Panc1 (cell line): ENCODE data around the gene PRKCQ. TPM values are rescaled to one million over a fixed set of nuclear protein-coding genes. Genes with fewer than 3 reads are reported as not detected.

Experiments used
- ATAC-seq: fragments of 200-7000 bp; cut with Tn5 transposase; 2 replicates; pipeline ENCODE4 v1.9.1; 2020; ENCODE audit warnings: mild to moderate bottlenecking, moderate library complexity
- BruUV-seq: library from RNA; stranded (reverse); fragments of 400-500 nt; replicated peaks from 2 replicates; lab custom pipeline; 2021; lab: Mats Ljungman, UMichigan
- CTCF ChIA-PET: fragments of 300-600 bp; sonication (Branson Sonifier 250); formaldehyde crosslinking; loops from one replicate; lab custom pipeline; 2022; ENCODE audit warnings: antibody characterized with exemption; lab: Charles Lee
- POLR2A ChIA-PET: fragments of 300-600 bp; sonication (Branson Sonifier 250); formaldehyde crosslinking; loops from one replicate; lab custom pipeline; 2022; ENCODE audit warnings: antibody characterized with exemption; lab: Charles Lee
- DNase-seq: peaks from one replicate; pipeline ENCODE4 v3.0.0-alpha.2; 2010; ENCODE audit warnings: low read depth, low spot score
- H3K27ac ChIP-seq: 2 replicates; pipeline ENCODE4 v1.5.1; 2011; ENCODE audit warnings: mild to moderate bottlenecking, low read length, inconsistent platforms
- H3K27me3 ChIP-seq: fragments of 200-500 bp; sonication (Bioruptor generic); 2 replicates; pipeline ENCODE4 v1.6.0; 2014; ENCODE audit warnings: low read length, inconsistent platforms; ENCODE audit not compliant: control insufficient read depth, insufficient read depth
- H3K36me3 ChIP-seq: fragments of 200-500 bp; sonication (Bioruptor generic); 2 replicates; pipeline ENCODE4 v1.5.1; 2014; ENCODE audit warnings: inconsistent platforms, mild to moderate bottlenecking, low read length, moderate library complexity; ENCODE audit not compliant: control insufficient read depth, insufficient read depth
- H3K4me1 ChIP-seq: 2 replicates; pipeline ENCODE4 v1.5.1; 2011; ENCODE audit warnings: inconsistent platforms, mild to moderate bottlenecking, low read length, moderate library complexity; ENCODE audit not compliant: control insufficient read depth, insufficient read depth
- H3K4me3 ChIP-seq, 2 experiments: 2 replicates each; pipeline ENCODE4 v1.5.1; 2011 to 2012; ENCODE audit warnings: low read depth in 2 of 2, low read length in 2 of 2, mild to moderate bottlenecking in 2 of 2, inconsistent platforms in 1 of 2, moderate library complexity in 1 of 2
- H3K9me3 ChIP-seq: fragments of 200-500 bp; sonication (Bioruptor generic); 2 replicates; pipeline ENCODE4 v1.5.1; 2014; ENCODE audit warnings: low read depth, mild to moderate bottlenecking, inconsistent platforms, low read length, moderate library complexity; ENCODE audit not compliant: control insufficient read depth, insufficient read depth
- CTCF ChIP-seq: fragments of 450-650 bp; IDR thresholded peaks from 2 replicates; pipeline ENCODE4 v1.5.1; 2017; ENCODE audit warnings: mild to moderate bottlenecking
- POLR2AphosphoS5 ChIP-seq: IDR thresholded peaks from 2 replicates; pipeline ENCODE4 v1.6.1; 2012; ENCODE audit warnings: mild to moderate bottlenecking, low read depth, low read length, moderate library complexity
- REST ChIP-seq, 2 experiments: IDR thresholded peaks; 2 replicates each; pipeline ENCODE4 v1.6.1; 2011 to 2012; ENCODE audit warnings: low read depth in 2 of 2, control low read depth in 1 of 2, low read length in 1 of 2, mild to moderate bottlenecking in 1 of 2, moderate library complexity in 1 of 2; ENCODE audit not compliant: insufficient read depth in 1 of 2
- SIN3A ChIP-seq: IDR thresholded peaks from 2 replicates; pipeline ENCODE4 v1.6.1; 2012; ENCODE audit warnings: low read depth, mild to moderate bottlenecking, low read length, moderate library complexity, borderline replicate concordance; ENCODE audit not compliant: insufficient read depth
- TCF7L2 ChIP-seq: IDR thresholded peaks from 2 replicates; pipeline ENCODE4 v1.6.1; 2011; ENCODE audit warnings: mild to moderate bottlenecking, low read depth, low read length, inconsistent platforms
- in situ Hi-C: cut with HindIII; loops from 2 replicates; pipeline ENCODE4 v1.10.0; 2016; ENCODE audit warnings: low sequenced_read_pairs, low pct_unique_long_range_greater_than_20kb
- intact Hi-C: fragments of 100-400 bp; cut with micrococcal nuclease; formaldehyde crosslinking; loops from one replicate; pipeline ENCODE4 v1.10.0; 2022; ENCODE audit not compliant: unreplicated experiment
- total RNA-seq: library from RNA; stranded (reverse); gene quantifications from one replicate; pipeline ENCODE4 v1.2.1, GENCODE V29; 2021; ENCODE audit not compliant: unreplicated experiment

The PRKCQ gene
- total RNA-seq, 1 experiment from 2014 or later, result 0.23 TPM

- Histone ChIP-seq H3K9me3 (no peaks in the 10 kb centered on the region), H3K4me1 (no peaks in the 10 kb centered on the region), H3K36me3 (no peaks in the 10 kb centered on the region), H3K4me3 (no peak overlapping the region), H3K27ac (no peak overlapping the region), H3K27me3 (no peaks in the 10 kb centered on the region; the same call in 1 of the 2 replicates)
- TF ChIP-seq CTCF (no peak), SIN3A (no peak), REST (IDR thresholded peaks at IDR 0.05; ENCODE audit: insufficient read depth in 1 of 2, low read depth in 2 of 2, low read length in 1 of 2) (no peak), POLR2AphosphoS5 (no peak), TCF7L2 (no peak)
- ChIA-PET POLR2A (no interaction called here), CTCF (no interaction called here)
- intact Hi-C loops, result no loop called here
- DNase-seq (no peak), ATAC-seq (no peak)
- BruUV-seq, result no TSS peak
- in situ Hi-C loops, result no loop called here
These were observed 97.2 kb downstream of the PRKCQ start for GRCh38 chr10:6482737-6483357.

DNA sequence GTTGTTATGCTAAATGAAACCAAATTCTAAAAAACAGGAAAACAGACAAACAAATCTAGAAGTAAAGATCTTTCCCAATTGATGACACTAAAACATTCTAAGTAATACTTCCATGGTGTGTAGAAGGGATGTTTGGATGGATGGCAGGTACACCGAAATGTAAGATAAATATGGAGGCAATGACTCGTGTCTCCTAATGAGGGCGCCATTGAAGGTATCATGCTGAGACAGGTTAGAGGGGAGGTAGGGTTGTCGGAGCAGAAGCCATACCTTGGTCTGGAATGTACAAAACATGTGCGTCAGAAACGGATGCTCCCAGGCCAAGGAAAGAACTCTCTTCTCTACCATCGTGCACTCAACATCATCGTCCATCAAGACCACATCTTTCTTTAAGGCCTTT is 101.4 kb downstream of the PRKCQ start:
- ChIA-PET CTCF (no interaction called here), POLR2A (no interaction called here)
- Histone ChIP-seq H3K27me3 (no peaks in the 10 kb centered on the region; the same call in 1 of the 2 replicates), H3K36me3 (no peaks in the 10 kb centered on the region), H3K4me3 (no peak overlapping the region), H3K4me1 (no peaks in the 10 kb centered on the region), H3K27ac (no peak overlapping the region), H3K9me3 (no peaks in the 10 kb centered on the region)
- no TSS peak for BruUV-seq
- in situ Hi-C loops (no loop called here), intact Hi-C loops (no loop called here)
- TF ChIP-seq TCF7L2 (no peak), POLR2AphosphoS5 (no peak), SIN3A (no peak), REST (IDR thresholded peaks at IDR 0.05; ENCODE audit: insufficient read depth in 1 of 2, low read depth in 2 of 2, low read length in 1 of 2) (no peak)
- no peak for ATAC-seq
- DNase-seq, result no peak
